Amniotic epithelial cell (primary cell): ENCODE results near the gene FAM234B.

Experiments used
- DNase-seq: peaks from one replicate; pipeline ENCODE4 v3.0.0-alpha.2; 2010; ENCODE audit warnings: low read depth

Gene FAM234B

GRCh38 chr12:13117029-13117428 is 72.8 kb downstream of the FAM234B start:
- DNase-seq = no peak

GRCh38 chr12:13119826-13120225 is 75.6 kb downstream of the FAM234B start:
- no peak for DNase-seq

GRCh38 chr12:13120413-13120812 is 76.2 kb downstream of the FAM234B start:
- no peak for DNase-seq

- DNase-seq = no peak
Measured at GRCh38 chr12:13121568-13121967, 77.4 kb downstream of the FAM234B start.

GRCh38 chr12:13124656-13125505 is 80.7 kb downstream of the FAM234B start:
- DNase-seq = peak; percentile 96

- DNase-seq = no peak
Measured at GRCh38 chr12:13125996-13126395, 81.8 kb downstream of the FAM234B start.

GRCh38 chr12:13126494-13126893 is 82.3 kb downstream of the FAM234B start:
- DNase-seq = peak; percentile 27

GRCh38 chr12:13127444-13127843 is 83.3 kb downstream of the FAM234B start:
- no peak for DNase-seq

GRCh38 chr12:13128291-13128965 is 84.2 kb downstream of the FAM234B start:
- DNase-seq = no peak

- DNase-seq = no peak
Measured at GRCh38 chr12:13130981-13131380, 86.8 kb downstream of the FAM234B start.
